ENCODE measurements around the gene OR7D2.

DNA sequence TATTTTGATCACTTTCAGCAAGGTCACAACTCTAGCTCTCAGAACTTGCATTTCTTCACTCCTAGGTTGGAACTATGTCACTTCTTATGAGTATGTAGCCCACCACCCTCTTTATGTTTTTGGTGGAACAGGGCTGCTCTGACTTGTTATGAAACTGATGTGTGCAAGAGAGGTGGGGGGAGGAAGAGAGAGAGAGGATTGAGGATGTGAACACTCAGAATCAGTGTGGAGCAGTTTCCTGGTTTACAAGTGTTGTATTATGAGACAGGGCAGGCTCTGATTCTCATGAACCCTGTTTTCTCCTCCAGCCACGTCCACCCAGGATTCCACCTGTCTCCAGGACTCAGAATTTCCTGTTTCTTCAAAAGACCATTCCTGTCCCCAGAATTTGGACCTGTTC, 22.5 kb upstream of the OR7D2 start:
- TF ChIP-seq CTCF (conservative IDR thresholded peaks at IDR 0.05; ENCODE audit: low read depth in 2 of 2) (no peak), POLR2AphosphoS5 (IDR thresholded peaks at IDR 0.05; ENCODE audit: low read depth) (no peak), JUNB (IDR thresholded peaks at IDR 0.05; ENCODE audit: unreplicated experiment) (no peak), CREB1 (CRISPR knock-in tag; IDR thresholded peaks at IDR 0.05; ENCODE audit: low read depth) (no peak), EZH2phosphoT487 (IDR thresholded peaks at IDR 0.05; ENCODE audit: unreplicated experiment) (no peak), EZH2 (IDR thresholded peaks at IDR 0.05; ENCODE audit: low read depth, unreplicated experiment) (no peak), REST (IDR thresholded peaks at IDR 0.05; ENCODE audit: unreplicated experiment) (no peak)
- TF ChIP-seq, protein P1, sequence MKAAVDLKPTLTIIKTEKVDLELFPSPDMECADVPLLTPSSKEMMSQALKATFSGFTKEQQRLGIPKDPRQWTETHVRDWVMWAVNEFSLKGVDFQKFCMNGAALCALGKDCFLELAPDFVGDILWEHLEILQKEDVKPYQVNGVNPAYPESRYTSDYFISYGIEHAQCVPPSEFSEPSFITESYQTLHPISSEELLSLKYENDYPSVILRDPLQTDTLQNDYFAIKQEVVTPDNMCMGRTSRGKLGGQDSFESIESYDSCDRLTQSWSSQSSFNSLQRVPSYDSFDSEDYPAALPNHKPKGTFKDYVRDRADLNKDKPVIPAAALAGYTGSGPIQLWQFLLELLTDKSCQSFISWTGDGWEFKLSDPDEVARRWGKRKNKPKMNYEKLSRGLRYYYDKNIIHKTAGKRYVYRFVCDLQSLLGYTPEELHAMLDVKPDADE (IDR thresholded peaks at IDR 0.05) = no peak
